Left ventricle myocardium inferior (tissue), 1 donor: Measurements from ENCODE around the gene HOXD11. TPM values are rescaled to one million over a fixed set of nuclear protein-coding genes. Genes with fewer than 3 reads are reported as not detected.
A peak's percentile ranks its signal among the peaks of the same experiment; 100 is the strongest.

Source experiments
- DNase-seq: peaks from one replicate; pipeline ENCODE4 v3.0.0-alpha.2; 2020
- H3K27ac ChIP-seq: fragments of 200-600 bp; replicated peaks from 2 replicates; pipeline ENCODE4 v1.8.0; 2021
- H3K27me3 ChIP-seq: fragments of 200-600 bp; 2 replicates; pipeline ENCODE4 v1.8.0; 2021; ENCODE audit warnings: low read depth
- H3K36me3 ChIP-seq: fragments of 200-600 bp; 2 replicates; pipeline ENCODE4 v1.8.0; 2021
- H3K4me1 ChIP-seq: fragments of 200-600 bp; 2 replicates; pipeline ENCODE4 v1.8.0; 2021
- H3K4me3 ChIP-seq: fragments of 200-600 bp; 2 replicates; pipeline ENCODE4 v1.8.0; 2021; ENCODE audit warnings: mild to moderate bottlenecking, moderate library complexity
- H3K9me3 ChIP-seq: fragments of 200-600 bp; replicated peaks from 2 replicates; pipeline ENCODE4 v1.8.0; 2021
- CTCF ChIP-seq: fragments of 200-600 bp; IDR thresholded peaks from 2 replicates; pipeline ENCODE4 v1.8.0; 2021; ENCODE audit warnings: antibody characterized with exemption, mild to moderate bottlenecking, borderline replicate concordance
- intact Hi-C: fragments of 100-400 bp; cut with micrococcal nuclease; formaldehyde crosslinking; loops from one replicate; pipeline ENCODE4 v1.11.0; 2022
- long read RNA-seq: library from polyadenylated mRNA; unstranded; transcript quantifications from one replicate; pipeline ENCODE4 v2.0.0, GENCODE V29; 2021
- total RNA-seq: library from RNA; stranded (reverse); fragmentation: NEBNext Ultra II Directional; extraction: Animal tissue kit (Norgen Biotek cat#: 25700); gene quantifications from one replicate; pipeline ENCODE4 v1.2.1, GENCODE V29; 2021
- donor health status: DM: no; HTN: yes; CAD: no; lungs with severe emphysema.

The HOXD11 gene
- total RNA-seq: not detected
- long read RNA-seq: 0 reads

GRCh38 chr2:176106581-176107539 is at the start of gene HOXD11:
Gene HOXD11 (plus strand): TSS chr2:176107280. CDS start chr2:176107356, 76 bp downstream.
- H3K9me3 ChIP-seq: no peaks in the 10 kb centered on the region
- TF ChIP-seq CTCF: no peak

GRCh38 chr2:176063958-176064357 is 43.1 kb upstream of the HOXD11 start:
- Histone ChIP-seq H3K4me3 (no peak overlapping the region), H3K4me1 (peaks cover 21% of the 10 kb centered on the region), H3K36me3 (no peaks in the 10 kb centered on the region), H3K27me3 (peaks cover 99% of the 10 kb centered on the region), H3K9me3 (no peaks in the 10 kb centered on the region), H3K27ac (no peak overlapping the region)
- intact Hi-C loops: no loop called here
- TF ChIP-seq CTCF: no peak
- no peak for DNase-seq

More at GRCh38 chr2:176106581-176107539, at the start of gene HOXD11:
- Histone ChIP-seq H3K4me1 (peaks cover 44% of the 10 kb centered on the region), H3K27ac (no peak within 1 kb of the TSS), H3K27me3 (peaks cover 99% of the 10 kb centered on the region), H3K36me3 (no peaks in the 10 kb centered on the region), H3K4me3 (peak within 1 kb of the TSS; percentile 46)
- intact Hi-C loops: no loop called here
- no peak for DNase-seq

- Histone ChIP-seq H3K36me3 (no peaks in the 10 kb centered on the region), H3K27ac (no peak overlapping the region), H3K27me3 (peaks cover 99% of the 10 kb centered on the region), H3K4me3 (peak overlapping the region; percentile 51), H3K9me3 (no peaks in the 10 kb centered on the region), H3K4me1 (peaks cover 21% of the 10 kb centered on the region)
- no peak for TF ChIP-seq CTCF
- DNase-seq: no peak
- intact Hi-C loops: no loop called here
Observed at GRCh38 chr2:176066645-176067588, 40.2 kb upstream of the HOXD11 start.

GRCh38 chr2:176067589-176068418 is 39.3 kb upstream of the HOXD11 start:
- H3K4me3 ChIP-seq: peak overlapping the region; percentile 51
- intact Hi-C loops: no loop called here
- H3K4me1 ChIP-seq: peaks cover 23% of the 10 kb centered on the region
- no peaks in the 10 kb centered on the region for H3K9me3 ChIP-seq
- TF ChIP-seq CTCF: no peak
- H3K36me3 ChIP-seq: no peaks in the 10 kb centered on the region
- no peak overlapping the region for H3K27ac ChIP-seq
- DNase-seq: no peak
- peaks cover 99% of the 10 kb centered on the region for H3K27me3 ChIP-seq
